Effector CD8-positive, alpha-beta T cell (primary cell): ENCODE results near the gene DEPDC5.
A peak's percentile ranks its signal among the peaks of the same experiment; 100 is the strongest.
"Not testable (repeated sequence)": the region's sequence is repeated elsewhere in the genome, so short reads cannot be mapped to it uniquely, and the experiment has no call there.

Source experiments
- DNase-seq: peaks from one replicate; lab custom pipeline; 2025; lab: John Stamatoyannopoulos, UW
- total RNA-seq, 4 experiments: gene quantifications; one replicate each; lab custom pipeline; 2026; lab: John Stamatoyannopoulos, UW

DEPDC5 gene
- total RNA-seq, result 18.9 to 29.0 (median 25.7) reads per million in 4 experiments

DNA sequence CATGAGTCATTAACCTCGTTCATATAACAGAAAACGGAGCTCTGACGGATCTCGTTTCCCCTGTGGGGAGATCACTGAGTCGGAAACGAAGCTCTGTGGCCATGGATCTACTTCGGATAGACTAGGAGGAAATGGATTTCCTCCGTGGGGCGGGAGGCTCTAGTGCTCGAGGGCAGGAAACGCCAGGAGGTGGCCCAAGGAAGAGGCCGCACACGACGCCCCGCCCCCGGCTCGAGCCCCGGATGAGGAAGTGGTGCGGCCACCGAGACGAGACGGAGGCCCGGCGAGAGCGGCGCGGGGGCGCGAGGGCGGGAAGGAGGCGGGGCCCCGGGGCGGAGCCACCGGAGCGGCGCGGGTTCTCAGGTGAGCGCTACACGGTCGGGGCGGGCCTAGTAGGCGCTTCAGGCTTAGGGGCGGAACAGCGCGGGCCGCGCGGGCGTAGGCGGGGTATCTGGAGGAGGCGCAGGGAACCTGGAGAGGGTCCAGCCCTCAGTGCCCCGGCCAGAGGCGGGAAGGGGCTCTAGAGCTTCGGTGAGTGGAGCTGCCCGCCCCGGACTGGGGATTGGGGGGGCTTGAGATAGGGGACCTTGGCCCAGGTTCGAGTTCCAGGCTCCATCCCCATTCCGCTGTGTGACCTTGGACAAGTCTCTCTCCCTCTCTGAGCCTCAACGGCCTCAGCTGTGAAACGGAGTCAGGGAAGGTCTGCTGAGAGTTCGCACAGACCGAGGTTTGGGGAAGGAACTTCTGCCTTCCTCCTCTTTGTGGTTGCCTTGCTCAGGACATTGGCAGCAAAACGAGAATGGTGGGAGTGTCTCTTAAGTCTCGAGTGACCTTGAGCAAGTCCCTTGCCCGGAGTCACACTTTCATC, at the start of gene DEPDC5:
DEPDC5 (plus strand) TSS at position 386 of the 868 bp plus-strand sequence. CDS start 903 bp downstream, outside the sequence.
- DNase-seq, result peak; percentile 92

DNA sequence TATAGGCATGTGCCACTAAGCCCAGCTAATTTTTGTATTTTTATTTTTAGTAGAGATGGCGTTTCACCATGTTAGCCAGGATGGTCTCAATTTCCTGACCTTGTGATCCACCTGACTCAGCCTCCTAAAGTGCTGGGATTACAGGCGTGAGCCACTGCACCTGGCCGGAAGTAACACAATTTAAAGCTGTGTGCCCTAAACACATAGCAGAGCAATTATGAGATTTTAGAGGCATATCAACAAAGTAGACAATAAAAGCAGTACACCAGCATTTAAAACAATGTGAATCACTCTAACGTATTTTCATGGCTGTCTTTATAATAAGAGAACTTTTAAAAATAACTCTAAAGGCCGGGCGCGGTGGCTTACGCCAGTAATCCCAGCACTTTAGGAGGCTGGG, 46.3 kb upstream of the DEPDC5 start:
- no peak for DNase-seq

DNA sequence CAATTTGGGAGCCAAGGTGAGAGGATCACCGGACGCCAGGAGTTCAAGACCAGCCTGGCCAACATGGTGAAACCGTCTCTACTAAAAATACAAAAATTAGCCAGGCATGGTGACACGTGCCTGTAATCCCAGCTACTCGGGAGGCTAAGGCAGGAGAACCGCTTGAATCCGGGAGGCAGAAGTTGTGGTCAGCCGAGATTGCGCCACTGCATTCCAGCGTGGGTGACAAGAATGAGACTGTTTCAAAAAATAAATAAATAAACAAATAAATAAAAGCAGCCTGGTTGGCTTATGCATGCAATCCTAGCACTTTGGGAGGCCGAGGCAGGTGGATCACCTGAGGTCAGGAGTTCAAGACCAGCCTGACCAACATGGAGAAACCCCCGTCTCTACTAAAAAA, 42.6 kb upstream of the DEPDC5 start:
- DNase-seq, result not testable (repeated sequence)

DNA sequence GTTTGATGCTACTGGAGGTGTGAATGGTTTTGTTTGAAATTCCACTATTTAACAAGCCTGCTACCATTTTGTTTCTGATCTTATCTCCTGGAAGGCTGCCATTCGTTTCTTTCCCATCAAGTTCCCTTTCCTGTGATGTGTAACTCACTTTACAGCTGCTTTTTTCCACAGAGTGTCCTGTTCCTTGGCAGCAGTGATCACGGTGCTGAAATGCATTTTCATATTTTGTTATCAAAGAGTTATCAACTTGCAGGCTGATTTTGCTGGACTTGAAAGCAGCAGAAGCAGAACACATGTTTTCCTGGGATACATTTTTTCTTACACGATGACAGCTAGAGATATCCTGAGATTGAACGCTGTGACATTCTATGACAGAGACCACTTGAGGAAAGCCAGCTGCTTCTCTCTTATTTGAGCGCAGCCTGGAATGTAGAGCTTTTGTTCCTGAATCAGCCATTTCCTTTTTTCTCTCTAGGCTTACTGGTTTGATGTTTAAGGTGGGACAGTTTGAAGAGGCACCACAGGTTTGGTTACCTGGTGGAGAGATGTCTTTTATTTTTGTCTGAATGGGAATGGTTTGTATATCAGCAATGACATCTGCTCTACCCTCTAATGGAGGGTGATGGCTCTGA, 38.6 kb upstream of the DEPDC5 start:
- DNase-seq, result no peak

DNA sequence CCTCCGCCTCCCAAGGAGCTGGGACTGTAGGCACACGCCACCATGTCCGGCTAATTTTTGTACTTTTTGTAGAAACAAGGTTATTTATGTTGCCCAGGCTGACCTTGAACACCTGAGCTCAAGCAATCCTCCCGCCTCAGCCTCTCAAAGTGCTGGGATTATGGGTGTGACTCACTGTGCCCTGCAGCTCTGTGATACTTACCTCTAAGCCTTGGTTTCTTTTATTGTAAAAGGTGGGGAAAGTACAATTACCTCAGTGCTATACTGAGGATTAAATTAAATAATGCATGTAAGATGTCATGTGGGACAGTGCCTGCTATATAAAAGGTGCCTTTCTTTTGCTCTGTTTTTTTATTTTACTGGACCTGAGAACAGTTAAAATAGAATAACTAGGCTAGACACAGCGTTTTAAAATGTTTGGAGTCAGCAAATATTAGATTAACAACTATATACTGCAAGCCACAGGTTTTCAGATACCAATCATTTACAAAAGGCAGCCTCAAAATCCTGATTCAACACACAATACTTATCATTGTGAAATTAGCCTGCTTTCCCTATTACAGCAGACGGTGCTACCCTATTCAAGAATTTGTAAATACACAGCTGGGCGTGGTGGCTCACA, 33.9 kb upstream of the DEPDC5 start:
- DNase-seq, result no peak

DNA sequence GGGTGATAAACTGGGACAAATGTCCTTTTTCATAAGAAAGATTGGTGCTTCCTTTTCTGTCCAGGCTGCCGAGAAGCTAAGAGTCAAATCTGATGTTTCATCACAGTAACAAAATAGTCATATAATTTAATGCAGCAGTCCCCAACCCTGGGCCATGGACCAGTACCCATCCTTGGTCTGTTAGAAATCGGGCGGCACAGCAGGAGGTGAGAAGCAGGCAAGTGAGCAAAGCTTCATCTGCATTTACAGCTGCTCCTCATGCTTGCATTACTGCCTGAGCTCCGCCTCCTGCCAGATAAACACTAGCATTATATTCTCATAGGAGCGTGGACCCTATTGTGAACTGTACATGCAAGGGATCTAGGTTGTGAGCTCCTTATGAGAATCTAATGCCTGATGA, 30.1 kb upstream of the DEPDC5 start:
- no peak for DNase-seq

DNA sequence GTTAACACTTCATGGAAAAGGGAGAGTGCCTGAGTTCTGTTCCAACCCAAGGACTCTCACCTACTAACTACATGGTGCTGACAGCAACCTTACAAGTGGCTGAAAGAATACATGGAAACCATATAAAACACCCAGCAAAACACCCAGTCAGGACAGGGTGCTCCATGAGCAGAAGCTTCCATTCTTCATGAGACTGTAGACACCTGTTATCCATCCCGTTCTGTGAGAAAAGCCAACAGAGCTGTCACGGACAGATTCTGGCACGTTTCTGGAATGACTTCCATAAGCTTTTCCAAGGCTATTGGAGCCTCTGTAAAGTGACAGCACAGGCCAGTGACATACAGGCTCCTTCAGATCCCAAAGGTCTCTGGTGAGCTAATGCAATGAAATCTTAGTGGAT, 27.1 kb upstream of the DEPDC5 start:
- no peak for DNase-seq

DNA sequence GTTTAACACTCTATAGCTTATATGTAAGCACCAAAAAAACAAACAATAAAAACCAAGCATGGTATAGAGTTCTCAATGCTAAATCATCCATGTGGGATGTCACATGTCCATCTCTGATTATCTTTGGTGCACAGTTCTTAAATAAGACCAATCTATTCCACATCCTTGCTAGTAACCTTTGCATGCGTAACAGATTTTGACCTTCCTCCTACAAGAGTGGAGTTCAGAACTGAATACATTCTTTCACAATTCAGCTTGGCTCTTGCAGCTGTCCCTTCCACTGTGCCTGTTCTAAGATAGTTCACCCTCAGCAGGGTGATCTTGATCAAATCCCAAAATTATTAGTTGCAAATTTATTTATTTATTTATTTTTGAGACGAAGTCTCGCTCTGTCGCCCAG, 25.0 kb upstream of the DEPDC5 start:
- DNase-seq, result no peak

DNA sequence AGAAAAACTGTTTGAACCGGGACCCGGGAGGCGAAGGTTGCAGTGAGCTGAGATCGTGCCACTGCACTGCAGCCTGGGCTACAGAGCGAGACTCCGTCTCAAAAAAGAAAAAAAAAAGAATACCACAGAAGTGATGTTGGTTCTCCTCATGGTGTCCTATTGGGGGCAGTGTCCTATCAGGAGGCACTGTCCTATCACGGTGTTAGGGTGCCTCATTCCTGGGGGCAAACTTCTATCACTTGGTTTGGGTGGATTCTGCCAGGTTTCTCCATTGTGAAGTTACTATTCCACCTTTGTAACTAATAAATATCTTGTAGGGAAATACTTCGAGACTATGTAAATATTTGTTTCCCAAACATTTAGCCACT, 23.5 kb upstream of the DEPDC5 start:
- no peak for DNase-seq

DNA sequence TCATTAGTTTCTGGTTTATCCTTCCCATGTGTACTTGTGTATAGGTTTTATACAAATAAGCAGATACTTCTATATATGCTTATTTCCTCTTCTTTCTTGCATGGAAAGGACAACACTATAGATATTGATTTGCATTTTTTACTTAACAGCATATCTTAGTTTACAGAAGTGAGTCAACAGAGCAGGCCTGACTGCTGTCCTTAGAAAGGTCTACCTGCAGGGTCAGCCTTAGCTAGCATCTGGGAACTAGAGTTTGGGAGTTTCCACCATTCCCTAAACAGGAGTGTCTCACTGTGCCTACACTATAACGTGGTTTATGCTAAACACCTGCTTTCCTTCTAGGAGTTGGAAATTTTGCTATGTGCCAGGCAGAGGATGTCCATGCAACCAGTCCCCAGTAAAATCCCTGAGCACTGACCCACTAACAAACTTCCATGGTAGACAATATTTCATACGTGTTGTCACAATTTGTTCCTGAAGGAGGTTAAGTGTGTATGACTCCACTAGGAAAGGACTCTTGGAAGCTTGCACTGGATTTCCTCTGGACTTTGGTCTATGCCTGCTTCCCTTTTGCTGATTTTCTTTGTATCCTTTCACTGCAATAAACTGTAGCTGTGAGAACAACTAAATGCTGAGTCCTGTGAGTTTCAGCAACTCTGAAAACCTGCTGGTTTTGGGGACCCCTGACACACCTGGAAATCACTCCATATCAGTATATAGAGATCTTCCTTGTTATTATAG, 21.6 kb upstream of the DEPDC5 start:
- no peak for DNase-seq

DNA sequence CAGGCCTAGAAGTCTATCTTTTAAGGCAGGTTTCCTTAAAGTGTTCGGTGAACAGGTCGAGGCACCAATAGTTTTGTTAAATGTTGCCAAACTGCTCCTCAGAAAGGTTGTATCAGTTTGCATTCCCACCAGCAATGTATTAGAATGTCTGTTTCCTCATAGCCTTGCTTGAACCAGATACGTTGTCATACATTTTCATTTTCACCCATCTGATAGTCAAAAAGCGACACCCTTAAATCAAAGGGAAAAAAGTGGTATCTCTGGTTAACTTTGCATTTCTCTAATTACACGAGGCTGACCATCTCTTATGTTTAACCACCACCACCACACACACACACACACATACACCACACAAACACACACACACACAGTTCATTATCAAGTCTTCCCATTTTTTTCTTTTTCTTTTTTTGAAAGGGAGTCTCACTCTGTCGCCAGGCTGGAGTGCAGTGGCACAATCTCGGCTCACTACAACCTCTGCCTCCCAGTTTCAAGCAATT, 20.2 kb upstream of the DEPDC5 start:
- DNase-seq, result no peak

DNA sequence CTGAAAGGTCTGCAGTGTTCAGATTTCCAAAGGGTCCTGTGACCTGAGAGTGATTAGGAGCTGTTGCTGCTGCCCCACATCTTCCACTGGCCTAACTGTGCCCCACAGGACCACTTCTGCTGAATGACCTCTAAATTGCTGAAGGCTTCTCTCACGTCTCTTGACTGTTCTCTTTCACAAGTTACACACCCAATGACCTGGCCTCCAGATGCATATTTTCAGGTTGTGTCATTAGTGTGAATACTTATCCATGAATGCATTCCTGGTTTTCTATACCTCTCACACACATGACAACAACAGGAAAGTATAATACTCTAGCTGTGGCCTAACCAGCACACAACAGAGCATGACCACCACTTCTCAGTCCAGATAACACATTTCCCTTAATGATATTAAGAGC, 19.3 kb upstream of the DEPDC5 start:
- DNase-seq, result no peak

DNA sequence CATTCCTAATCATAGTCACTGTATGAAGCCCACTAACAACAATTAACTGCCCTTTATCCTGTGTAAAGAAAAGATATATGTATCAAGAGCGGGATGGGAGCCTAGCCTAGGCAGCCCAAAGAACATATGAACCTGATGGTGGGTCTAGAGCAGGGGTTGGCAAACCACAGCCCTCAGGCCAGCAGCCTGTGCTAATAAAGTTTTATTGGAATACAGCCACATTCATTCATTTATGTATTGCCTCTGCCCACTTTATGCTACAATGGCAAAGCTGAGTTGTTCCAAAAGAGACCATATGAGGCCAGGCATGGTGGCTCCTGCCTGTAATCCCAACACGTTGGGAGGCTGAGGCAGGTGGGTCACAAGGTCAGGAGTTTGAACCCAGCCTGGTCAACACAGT, 17.4 kb upstream of the DEPDC5 start:
- DNase-seq, result no peak

DNA sequence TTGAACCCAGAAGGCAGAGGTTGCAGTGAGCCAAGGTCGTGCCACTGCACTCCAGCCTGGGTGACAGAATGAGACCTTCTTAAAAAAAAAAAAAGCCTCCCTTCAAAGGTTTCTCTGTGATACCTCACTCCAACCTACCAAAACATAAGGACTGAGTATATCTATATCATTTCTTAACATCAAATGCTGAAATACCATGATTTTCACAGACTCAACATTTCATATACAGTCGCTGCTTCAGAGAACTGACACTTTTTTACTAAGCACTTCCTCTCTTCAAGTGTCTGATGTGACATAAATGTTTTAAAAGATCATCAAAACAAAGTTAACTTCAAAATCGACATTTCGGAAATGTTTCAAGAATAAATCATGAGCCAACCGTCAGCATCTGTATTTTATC, 15.9 kb upstream of the DEPDC5 start:
- DNase-seq, result no peak

DNA sequence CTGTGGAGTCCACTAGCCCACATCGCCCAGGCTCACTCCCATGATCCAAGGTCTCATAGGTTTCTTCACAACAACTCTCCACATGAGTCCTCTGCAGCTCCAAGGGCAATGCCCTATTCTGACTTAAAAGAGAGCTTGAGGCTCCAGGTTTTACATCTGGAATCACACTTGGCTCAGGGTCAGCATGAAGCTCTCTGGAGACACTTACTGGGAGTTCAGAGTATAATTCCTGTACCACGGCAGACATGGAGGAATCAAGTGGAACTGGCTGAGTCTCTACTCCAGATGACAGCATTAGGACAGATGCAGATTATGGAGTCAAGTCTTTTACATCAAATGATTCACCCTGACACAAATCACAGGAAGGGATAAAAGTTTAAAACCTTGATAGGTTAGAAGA, 15.3 kb upstream of the DEPDC5 start:
- no peak for DNase-seq

DNA sequence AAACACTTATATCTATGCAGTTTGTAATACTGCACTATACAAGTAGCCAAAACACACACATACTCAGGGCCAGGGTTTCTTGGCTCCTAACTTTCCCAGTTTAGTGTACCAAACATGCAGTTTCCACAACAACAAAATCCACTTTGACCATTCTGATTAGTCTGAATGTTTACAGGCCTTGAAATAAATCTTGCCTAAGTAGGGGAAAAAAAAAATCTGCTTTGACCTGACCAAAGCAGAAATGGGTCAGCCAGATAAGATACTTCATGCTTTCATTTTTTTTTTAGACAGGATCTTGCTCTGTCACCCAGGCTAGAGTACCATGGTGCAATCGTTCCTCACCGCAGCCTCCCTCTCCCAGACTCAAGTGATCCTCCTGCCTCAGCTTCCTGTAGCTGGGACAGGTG, 14.0 kb upstream of the DEPDC5 start:
- DNase-seq, result no peak

DNA sequence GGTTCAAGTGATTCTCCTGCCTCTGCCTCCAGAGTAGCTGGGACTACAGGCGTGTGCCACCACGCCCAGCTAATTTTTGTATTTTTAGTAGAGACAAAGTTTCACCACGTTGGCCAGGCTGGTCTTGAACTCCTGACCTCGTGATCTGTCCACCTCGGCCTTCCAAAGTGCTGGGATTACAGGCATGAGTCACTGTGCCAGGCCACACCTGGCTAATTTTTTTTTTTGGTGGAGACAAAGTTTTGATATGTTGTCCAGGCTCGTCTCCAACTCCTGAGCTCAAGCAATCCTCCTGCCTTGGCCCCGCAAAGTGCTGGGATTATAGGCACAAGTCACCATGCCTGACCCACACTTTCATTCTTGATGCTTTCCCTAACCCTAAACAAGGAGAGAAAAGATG, 13.5 kb upstream of the DEPDC5 start:
- not testable (repeated sequence) for DNase-seq

DNA sequence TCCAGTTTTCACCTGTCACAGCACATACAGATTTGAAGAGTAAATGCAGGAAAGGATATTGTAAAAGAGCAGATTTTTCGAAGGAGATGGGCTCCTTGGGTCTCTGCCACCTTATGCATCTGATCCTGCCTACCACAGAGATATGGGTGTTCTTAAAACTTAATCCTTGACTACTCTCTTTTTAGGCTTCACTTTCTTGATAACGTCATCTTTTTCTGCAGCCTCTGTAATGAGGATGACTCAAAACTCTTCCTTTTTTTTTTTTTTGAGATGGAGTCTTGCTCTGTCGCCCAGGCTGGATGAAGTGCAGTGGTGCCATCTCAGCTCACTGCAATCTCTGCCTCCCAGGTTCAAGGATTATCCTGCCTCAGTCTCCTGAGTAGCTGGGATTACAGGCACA, 11.7 kb upstream of the DEPDC5 start:
- DNase-seq, result no peak

DNA sequence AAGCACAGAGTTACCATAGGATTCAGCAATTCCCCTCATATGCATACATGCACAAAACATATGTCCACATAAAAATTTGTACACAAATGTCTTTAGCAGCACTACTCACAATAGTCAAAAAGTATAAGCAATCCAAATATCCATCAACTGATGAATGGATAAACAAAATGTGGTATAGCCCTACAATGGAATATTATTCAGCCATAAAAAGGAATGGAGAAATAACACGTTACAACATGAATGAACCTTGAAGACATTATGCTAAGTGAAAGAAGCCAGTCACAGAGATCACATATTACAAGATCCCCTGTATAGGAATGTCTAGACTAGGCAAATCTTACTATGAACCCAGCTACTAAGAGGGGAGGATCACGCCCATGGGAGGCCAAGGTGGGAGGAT, 11.1 kb upstream of the DEPDC5 start:
- no peak for DNase-seq

DNA sequence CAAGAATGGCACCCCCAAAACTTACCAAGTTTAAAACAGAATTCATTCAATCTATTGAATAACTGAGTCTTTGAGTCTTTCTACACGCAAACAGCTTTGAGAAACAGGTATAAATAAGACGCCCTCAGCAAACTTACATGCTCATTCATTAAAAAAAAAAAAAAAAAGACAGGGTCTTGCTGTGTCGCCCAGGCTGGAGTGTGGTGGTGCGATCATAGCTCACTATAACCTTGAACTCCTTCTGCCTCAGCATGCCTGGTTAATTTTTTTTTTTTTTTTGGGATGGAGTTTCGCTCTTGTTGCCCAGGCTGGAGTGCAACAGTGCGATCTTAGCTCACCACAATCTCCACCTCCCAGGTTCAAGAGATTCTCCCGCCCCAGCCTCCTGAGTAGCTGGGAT, 9.9 kb upstream of the DEPDC5 start:
- no peak for DNase-seq

DNA sequence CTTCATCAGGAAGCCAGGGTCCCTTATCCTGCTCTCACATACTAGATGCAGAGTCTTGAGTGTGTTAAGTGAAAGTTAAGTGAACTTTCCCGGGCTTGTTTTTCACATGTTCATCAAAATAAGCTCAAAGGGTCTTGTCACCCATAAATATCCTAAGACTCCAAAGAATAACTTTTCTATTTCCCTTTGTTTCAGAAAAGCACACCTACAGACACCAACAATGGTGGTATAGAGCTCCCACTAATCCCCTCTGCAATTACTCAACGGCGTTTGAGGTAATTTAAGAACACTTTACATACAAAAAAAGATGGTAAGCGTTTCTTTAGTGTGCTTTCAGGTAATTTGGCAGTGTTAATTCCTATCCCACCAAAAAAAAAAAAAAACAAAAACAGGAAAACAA, 6.4 kb upstream of the DEPDC5 start:
- DNase-seq, result no peak

DNA sequence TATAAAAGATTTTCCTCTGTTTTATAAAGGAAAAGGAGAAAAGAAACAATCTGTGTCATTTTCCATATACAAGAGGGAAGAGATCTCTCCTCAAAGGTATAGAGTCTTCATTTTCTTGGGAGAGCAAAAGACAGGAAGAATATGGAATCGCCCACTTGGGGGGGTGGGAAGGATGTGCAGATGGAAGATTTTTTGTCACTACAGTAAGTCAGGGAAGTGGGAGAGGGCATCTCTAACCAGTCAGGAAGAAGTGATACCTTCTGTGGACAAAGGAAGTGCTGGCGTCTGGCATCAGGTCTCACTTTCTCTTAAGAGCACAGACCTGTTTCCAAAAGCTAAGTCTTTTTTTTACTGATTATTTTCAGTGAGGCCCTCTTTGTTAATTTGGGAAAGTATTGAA, 5.3 kb upstream of the DEPDC5 start:
- no peak for DNase-seq
